NCI-H524 (cell line): Measurements from ENCODE around the gene OTULINL.

Experiments used
- DNase-seq, 2 experiments: peaks; one replicate each; lab custom pipeline; 2025; lab: John Stamatoyannopoulos, UW

The OTULINL gene

DNA sequence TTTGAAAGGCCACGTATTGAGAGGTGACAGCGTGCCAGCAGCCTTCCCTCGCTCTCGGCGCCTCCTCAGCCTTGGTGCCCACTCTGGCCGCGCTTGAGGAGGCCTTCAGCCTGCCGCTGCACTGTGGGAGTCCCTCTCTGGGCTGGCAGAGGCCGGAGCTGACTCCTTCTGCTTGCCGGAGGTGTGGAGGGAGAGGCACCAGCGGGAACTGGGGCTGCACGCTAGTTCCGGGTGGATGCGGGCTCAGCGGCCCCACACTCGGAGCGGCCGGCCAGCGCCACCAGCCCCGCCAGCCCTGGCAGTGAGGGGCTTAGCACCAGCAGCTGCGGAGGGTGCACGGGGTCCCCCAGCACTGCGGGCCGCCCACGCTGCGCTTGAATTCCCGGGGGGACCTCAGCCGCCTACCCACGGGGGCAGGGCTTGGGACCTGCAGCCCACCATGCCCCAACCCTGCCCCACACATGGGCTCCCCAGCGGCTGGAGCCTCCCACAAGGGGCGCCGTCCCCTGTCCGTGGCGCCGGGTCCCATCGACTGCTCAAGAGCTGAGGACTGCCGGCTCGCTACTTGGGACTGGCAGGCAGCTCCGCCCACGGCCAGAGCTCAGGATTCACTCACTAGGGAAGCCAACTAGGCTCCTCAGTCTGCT is 4.4 kb upstream of the OTULINL start:
- DNase-seq, result no peak

GRCh38 chr5:14577971-14578370 is 3.6 kb upstream of the OTULINL start:
- DNase-seq, result no peak

- no peak for DNase-seq
Measured at GRCh38 chr5:14579246-14579645, 2.3 kb upstream of the OTULINL start.

GRCh38 chr5:14579731-14580397 is 1.7 kb upstream of the OTULINL start:
- DNase-seq, result no peak

DNA sequence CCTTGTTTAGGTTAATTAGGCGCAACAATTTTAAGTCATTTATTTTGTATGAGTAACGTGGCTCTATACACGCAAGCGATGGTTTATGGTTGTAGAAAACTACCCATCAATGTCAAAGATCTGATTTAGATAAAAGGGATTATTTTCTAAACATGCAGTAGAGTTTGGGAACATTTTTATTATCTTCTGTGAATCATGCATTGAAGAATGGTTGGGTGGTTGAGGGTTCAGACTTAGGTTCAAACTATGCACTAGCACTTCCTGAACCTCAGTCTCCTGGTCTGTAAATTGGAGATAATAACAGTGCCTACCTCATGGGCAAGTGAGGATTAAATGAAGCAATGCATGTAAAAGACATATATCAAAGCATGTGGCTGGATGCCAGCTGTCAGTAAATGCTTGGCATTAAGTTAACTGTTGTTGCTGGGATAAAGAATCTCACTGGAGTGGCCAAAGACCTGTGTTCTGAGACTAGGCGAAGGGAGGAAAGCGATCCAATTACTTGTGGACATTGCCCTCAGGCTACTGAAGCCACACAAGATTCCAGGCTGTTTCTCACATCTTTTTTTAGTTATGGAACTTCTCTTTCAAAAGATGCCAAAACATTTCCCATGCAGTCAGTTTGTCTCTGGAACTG is 1.1 kb upstream of the OTULINL start:
- DNase-seq, result peak in 1 of 2 experiments; percentile 60

- peak; percentile 61 to 78 for DNase-seq
Measured at GRCh38 chr5:14581891-14582796, 552 bp downstream of the OTULINL start.

DNA sequence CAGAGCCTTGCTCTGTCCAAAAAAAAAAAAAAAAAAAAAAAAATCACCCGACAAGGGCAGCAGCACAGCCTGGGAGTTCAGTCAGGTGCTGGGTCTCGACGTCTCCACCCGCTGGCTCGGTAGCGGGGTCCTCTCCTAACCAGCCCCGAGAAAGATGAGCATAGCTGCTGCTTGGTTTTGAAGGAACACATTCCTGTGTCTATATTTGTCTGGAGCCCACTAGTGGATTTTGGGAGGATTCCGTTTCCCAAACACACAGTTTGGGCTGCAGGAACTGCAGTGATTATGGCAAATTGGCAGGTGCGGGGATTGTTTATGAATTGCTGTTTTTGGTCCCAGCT is 1.2 kb downstream of the OTULINL start:
- peak in 1 of 2 experiments; percentile 54 for DNase-seq

- DNase-seq, result no peak
Measured at GRCh38 chr5:14584848-14585247, 3.3 kb downstream of the OTULINL start.

GRCh38 chr5:14587150-14587549 is 5.6 kb downstream of the OTULINL start:
- DNase-seq, result no peak

DNA sequence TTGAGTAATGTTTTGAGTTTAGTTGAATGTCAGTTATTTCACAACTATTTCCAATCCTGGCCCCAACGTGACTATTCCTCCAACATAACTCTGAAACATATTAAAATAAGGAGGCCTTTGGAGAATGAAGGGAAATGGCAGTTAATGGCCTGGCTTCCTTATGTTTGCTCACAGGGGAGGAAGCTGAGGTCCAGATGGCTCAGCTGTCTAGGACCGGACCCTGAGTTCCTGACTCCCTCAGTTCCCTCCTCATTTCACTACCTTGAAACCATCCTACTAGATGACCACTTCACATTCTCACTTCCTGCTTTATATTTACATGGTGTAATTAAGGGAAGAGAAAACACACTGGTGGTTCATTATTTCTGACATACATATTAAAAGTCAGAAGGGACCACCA is 6.6 kb downstream of the OTULINL start:
- DNase-seq, result no peak

DNA sequence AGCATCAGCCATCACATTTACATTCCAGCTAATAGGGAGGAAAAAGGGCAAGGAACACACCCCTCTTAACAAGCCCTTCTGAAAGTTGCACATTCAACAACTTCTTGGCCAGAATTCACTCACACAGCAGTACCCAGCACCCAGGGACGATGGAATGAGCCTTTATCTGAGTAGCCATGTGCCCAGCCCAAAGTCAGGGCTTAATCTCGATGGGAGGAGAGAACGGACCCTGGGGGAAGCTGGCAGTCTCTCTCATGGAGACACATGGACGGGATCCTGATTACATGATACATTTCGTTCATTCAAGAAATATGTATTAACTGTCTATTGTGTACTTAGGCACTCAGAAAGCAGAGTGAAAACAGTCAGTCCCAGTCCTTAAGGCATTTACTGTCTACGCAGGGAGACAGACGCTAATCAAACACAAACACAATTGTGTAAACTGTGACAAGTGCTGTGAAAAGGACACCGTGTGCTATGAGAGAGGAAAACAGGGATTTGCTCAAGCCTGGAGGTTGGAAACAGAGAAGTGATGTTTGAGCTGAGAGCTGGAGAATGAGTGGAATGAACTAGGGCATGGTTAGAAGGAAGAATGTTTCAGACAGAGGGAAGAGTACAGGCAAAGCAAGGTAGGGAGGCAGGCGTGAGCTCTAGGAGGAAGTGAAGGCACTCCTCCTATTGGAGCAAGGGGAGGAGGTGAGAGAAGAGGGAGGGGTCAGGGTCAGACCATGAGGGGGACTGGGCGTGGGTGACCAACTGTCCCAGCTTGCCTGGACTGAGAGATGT is 7.4 kb downstream of the OTULINL start:
- DNase-seq, result no peak

GRCh38 chr5:14590949-14591348 is 9.4 kb downstream of the OTULINL start:
- DNase-seq, result no peak

GRCh38 chr5:14591548-14591947 is 10.0 kb downstream of the OTULINL start:
- no peak for DNase-seq

- no peak for DNase-seq
Measured at GRCh38 chr5:14593326-14594021, 11.9 kb downstream of the OTULINL start.

GRCh38 chr5:14594378-14595074 is 12.9 kb downstream of the OTULINL start:
- no peak for DNase-seq

- no peak for DNase-seq
Measured at GRCh38 chr5:14595189-14595588, 13.6 kb downstream of the OTULINL start.

GRCh38 chr5:14595891-14596290 is 14.3 kb downstream of the OTULINL start:
- DNase-seq, result no peak

- DNase-seq, result no peak
Measured at GRCh38 chr5:14597080-14597479, 15.5 kb downstream of the OTULINL start.

GRCh38 chr5:14598225-14598624 is 16.6 kb downstream of the OTULINL start:
- DNase-seq, result no peak

GRCh38 chr5:14599476-14600127 is 18.0 kb downstream of the OTULINL start:
- peak in 1 of 2 experiments; percentile 18 for DNase-seq
